Measurements from ENCODE around the gene NCR3LG1. TPM values are rescaled to one million over a fixed set of nuclear protein-coding genes. Genes with fewer than 3 reads are reported as not detected.

Gene NCR3LG1
- total and polyA plus RNA-seq, 2 donors (not counting 3 experiments of a cell fraction or from before 2014, with no cell fraction given): 2.2 to 8.1 TPM

GRCh38 chr11:17383461-17383860, 31.9 kb downstream of the NCR3LG1 start:
- H3K79me2 ChIP-seq (ENCODE audit: control insufficient read depth, insufficient read depth, low read length): no peaks in the 10 kb centered on the region
- intact Hi-C loops (cut with micrococcal nuclease): loop anchor here (10.0 kb wide), 1 partner anchor 599 kb away; no protein-coding TSS in a partner anchor
- POLR2A ChIA-PET: no interaction called here
- no peak overlapping the region for H3K4me3 ChIP-seq (replicated peaks in 1 of 3; ENCODE audit: insufficient read depth in 1 of 3, low read depth in 1 of 3, low read length in 3 of 3)
- H3K36me3 ChIP-seq (ENCODE audit: control insufficient read depth in 2 of 2, extremely low read depth in 1 of 2, insufficient read depth in 2 of 2, low read length in 2 of 2): no peaks in the 10 kb centered on the region
- DNase-seq (ENCODE audit: low read depth, low spot score): no peak
- no peak for FAIRE-seq
- CTCF ChIA-PET: interaction anchor here (0.7 to 5.9 kb wide), 26 partner anchors 8 to 487 kb away, joined by 3 to 184 read pairs (median 5); partner anchors contain the start of genes NCR3LG1 and OTOG
- no peak overlapping the region for H3K27ac ChIP-seq (ENCODE audit: insufficient read depth, low read depth, low read length)
- H3K9ac ChIP-seq (replicated peaks; ENCODE audit: extremely low read depth, insufficient read depth, low read length): no peak overlapping the region
- TF ChIP-seq POLR2AphosphoS5 (IDR thresholded peaks at IDR 0.05; ENCODE audit: insufficient read depth, low read depth, low read length) (no peak), FOS (IDR thresholded peaks at IDR 0.05; ENCODE audit: borderline replicate concordance, insufficient read depth, low read length) (no peak), MAX (IDR thresholded peaks at IDR 0.05; ENCODE audit: insufficient read depth, insufficient read length) (no peak), GATA2 (IDR thresholded peaks at IDR 0.05; ENCODE audit: insufficient read depth, insufficient read length, low read depth, low read length) (no peak)
- TF ChIP-seq, protein P1, sequence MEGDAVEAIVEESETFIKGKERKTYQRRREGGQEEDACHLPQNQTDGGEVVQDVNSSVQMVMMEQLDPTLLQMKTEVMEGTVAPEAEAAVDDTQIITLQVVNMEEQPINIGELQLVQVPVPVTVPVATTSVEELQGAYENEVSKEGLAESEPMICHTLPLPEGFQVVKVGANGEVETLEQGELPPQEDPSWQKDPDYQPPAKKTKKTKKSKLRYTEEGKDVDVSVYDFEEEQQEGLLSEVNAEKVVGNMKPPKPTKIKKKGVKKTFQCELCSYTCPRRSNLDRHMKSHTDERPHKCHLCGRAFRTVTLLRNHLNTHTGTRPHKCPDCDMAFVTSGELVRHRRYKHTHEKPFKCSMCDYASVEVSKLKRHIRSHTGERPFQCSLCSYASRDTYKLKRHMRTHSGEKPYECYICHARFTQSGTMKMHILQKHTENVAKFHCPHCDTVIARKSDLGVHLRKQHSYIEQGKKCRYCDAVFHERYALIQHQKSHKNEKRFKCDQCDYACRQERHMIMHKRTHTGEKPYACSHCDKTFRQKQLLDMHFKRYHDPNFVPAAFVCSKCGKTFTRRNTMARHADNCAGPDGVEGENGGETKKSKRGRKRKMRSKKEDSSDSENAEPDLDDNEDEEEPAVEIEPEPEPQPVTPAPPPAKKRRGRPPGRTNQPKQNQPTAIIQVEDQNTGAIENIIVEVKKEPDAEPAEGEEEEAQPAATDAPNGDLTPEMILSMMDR (IDR thresholded peaks at IDR 0.05; ENCODE audit: extremely low read depth in 1 of 2, insufficient read depth in 1 of 2, low read depth in 1 of 2, low read length in 2 of 2): no peak
- H3K4me1 ChIP-seq (ENCODE audit: control insufficient read depth, extremely low read depth, insufficient read depth, low read length): no peaks in the 10 kb centered on the region
- H4K20me1 ChIP-seq (replicated peaks; ENCODE audit: control insufficient read depth, extremely low read depth, insufficient read depth, low read length): no peaks in the 10 kb centered on the region
- H3K9me1 ChIP-seq (replicated peaks; ENCODE audit: control insufficient read depth, extremely low read depth, insufficient read depth, low read length): no peaks in the 10 kb centered on the region
- BruUV-seq (replicated peaks): no TSS peak
- H3K27me3 ChIP-seq (ENCODE audit: control insufficient read depth in 2 of 2, insufficient read depth in 2 of 2, low read length in 2 of 2): no peaks in the 10 kb centered on the region
- H3K9me3 ChIP-seq (replicated peaks; ENCODE audit: control insufficient read depth, insufficient read depth, low read length): no peaks in the 10 kb centered on the region
- H2AFZ ChIP-seq (ENCODE audit: low read depth, low read length): no peak overlapping the region
- dilution Hi-C loops (cut with MboI; ENCODE audit: extremely low pct_ligation_motif_present, low sequenced_read_pairs): no loop called here
- no peak overlapping the region for H3K4me2 ChIP-seq (ENCODE audit: insufficient read depth, low read length)

Data from endothelial cell of umbilical vein (primary cell).